ENCODE measurements around the gene MAP4K3.

MAP4K3 gene

GRCh38 chr2:39443009-39443408 lies 5.9 kb upstream of the MAP4K3 start:
- DNase-seq (ENCODE audit: low read depth in 2 of 2), result no peak

GRCh38 chr2:39437522-39438296 lies 624 bp upstream of the MAP4K3 start:
- DNase-seq (ENCODE audit: low read depth in 2 of 2), result peak in 1 of 2 donors; percentile 16

DNA sequence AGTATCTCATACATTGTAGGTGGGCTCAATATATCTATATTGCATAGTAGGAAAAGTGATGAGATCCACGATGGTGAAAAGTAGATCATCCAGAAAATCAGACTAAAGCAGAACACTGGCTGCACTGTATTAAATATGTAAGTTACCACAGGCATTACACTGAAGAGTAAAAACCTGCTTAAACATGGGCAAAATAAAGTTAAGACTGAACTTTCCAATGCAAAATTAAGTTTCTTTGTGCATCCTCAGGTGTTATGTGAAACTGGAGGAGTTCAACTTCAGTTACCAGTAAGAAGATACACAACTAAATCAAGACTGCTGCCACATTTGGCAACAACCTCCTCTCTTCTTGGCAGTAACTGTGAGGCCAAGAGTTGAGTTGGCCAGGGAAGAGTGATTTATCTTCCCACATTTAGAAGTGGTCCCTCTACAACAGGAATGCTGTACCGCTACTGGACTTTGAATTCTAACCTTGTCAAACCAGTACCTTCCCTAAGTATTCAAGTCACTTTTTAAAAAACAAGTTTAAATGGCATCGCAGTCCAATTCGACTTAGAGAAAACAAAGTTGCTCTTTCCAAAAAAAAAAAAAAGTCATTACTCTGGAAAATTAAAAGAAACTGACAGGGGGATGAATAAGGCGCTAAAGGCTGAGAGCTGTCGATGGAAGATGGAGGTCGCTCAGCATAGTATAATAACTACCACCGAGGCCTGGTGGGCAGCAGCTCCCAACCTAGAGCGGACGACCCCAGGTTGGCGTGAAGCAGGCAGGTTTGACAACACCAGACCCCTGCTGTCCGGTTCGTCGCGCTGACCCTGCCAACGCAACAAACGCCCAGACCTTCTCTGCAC lies 1.1 kb downstream of the MAP4K3 start:
- DNase-seq (ENCODE audit: low read depth in 2 of 2), result no peak

DNA sequence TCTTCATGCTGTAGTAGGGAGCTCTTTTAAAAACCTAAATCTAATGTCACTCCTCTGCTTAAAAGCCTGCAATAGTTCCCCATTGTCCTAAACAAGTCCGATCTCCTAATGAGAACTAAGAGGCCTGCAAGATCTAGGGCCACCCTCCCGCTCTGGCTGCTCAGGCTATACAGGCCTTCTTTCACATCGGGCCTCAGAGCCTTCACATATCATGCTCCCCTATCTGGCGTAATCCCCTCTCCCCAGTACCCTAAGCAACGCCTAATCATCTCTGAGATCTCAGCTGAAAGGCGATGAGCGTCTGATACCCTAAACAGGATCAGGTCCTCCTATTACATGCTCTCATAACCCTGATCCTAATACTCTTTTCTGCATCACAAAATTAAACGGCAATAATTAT lies 1.9 kb downstream of the MAP4K3 start:
- DNase-seq (ENCODE audit: low read depth in 2 of 2), result no peak

DNA sequence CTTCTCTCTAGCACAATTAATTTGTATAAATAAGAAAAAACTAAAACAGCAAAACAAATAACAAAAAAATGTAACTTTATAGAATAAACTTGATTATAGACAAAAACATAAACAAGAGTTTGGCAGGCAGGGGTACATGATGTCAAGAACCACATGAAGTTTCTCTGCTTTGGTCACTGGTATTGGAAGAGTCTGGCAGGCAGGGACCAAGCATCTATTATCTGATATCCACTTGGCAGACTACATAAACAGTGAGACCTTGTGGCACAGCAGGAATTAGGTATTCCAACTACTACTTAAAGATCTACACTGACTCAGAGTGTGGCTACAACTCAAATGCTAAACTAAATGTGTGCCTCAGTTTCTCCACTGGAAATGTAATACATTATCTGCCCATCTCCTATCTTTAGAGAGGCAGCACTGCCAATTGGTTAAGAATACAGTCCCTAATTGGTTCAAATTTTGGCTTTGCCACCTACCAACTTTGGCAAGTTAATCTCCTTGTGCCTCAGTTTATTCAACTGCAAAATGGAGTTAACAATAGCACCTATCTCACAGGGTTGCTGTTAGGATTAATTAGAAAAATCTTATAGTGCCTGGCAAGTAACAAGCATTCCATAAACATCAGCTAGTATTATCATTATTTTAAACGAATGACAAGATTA lies 2.7 kb downstream of the MAP4K3 start:
- DNase-seq (ENCODE audit: low read depth in 2 of 2), result no peak

GRCh38 chr2:39433586-39434195 lies 3.4 kb downstream of the MAP4K3 start:
- no peak for DNase-seq (ENCODE audit: low read depth in 2 of 2)

- DNase-seq (ENCODE audit: low read depth in 2 of 2), result no peak
Measured at GRCh38 chr2:39432701-39433100, 4.4 kb downstream of the MAP4K3 start.

- DNase-seq (ENCODE audit: low read depth in 2 of 2), result no peak
Measured at GRCh38 chr2:39431592-39432316, 5.3 kb downstream of the MAP4K3 start.

- DNase-seq (ENCODE audit: low read depth in 2 of 2), result no peak
Measured at GRCh38 chr2:39429746-39430145, 7.3 kb downstream of the MAP4K3 start.

GRCh38 chr2:39424951-39425350 lies 12.1 kb downstream of the MAP4K3 start:
- DNase-seq (ENCODE audit: low read depth in 2 of 2), result no peak

DNA sequence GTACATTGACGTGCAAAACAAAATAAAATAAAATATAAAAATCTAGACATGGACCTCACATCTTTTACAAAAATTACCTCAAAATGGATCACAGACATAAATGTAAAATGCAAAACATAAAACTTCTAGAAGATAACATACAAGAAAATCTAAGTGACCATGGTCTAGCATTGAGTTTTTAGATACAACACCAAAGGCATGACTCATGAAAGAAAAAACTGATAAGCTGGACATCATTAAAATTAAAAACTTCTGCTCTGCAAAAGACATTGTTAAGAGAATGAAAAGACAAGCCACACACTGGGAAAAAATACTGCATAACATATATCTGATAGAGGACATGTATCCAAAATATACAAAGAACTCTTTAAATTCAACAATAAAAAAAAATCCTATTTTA lies 14.4 kb downstream of the MAP4K3 start:
- no peak for DNase-seq (ENCODE audit: low read depth in 2 of 2)

DNA sequence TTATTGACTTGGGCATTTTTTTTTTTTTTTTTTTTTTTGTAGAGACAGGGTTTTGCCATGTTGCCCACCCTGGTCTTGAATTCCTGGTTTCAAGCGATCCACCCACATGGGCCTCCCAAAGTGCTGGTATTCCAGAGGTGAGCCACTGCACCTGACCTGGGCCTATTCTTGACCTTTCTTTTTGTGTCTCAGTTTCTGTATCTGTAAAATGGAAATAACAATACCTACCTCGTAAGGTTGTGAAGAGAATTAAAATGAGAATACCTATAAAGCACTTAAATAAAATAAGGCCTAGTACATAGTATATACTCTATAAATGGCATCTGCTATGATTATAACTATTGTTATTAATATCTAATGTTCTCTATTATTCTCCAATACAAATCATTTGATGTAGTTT lies 15.7 kb downstream of the MAP4K3 start:
- DNase-seq (ENCODE audit: low read depth in 2 of 2), result no peak

- DNase-seq (ENCODE audit: low read depth in 2 of 2), result no peak
Measured at GRCh38 chr2:39419282-39420223, 17.5 kb downstream of the MAP4K3 start.

DNA sequence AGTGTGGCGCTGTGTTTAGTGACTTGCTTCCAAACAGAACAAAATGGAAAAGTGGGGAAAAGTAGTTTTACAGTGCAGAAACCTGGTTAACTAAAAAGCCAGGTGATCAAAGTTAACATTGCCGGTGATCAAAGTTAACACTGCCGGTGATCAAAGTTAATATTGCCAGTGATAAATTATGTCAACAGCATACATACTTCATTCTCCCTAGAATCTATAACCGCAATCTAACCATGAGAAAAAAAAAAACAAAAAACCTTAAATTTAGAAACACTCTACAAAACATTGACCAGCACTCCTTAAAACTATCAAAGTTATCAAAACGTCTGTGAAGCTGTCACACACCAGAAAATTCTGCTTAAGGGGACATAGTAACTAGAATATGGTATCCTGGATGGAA lies 18.6 kb downstream of the MAP4K3 start:
- no peak for DNase-seq (ENCODE audit: low read depth in 2 of 2)

- no peak for DNase-seq (ENCODE audit: low read depth in 2 of 2)
Measured at GRCh38 chr2:39416140-39416539, 20.9 kb downstream of the MAP4K3 start.

DNA sequence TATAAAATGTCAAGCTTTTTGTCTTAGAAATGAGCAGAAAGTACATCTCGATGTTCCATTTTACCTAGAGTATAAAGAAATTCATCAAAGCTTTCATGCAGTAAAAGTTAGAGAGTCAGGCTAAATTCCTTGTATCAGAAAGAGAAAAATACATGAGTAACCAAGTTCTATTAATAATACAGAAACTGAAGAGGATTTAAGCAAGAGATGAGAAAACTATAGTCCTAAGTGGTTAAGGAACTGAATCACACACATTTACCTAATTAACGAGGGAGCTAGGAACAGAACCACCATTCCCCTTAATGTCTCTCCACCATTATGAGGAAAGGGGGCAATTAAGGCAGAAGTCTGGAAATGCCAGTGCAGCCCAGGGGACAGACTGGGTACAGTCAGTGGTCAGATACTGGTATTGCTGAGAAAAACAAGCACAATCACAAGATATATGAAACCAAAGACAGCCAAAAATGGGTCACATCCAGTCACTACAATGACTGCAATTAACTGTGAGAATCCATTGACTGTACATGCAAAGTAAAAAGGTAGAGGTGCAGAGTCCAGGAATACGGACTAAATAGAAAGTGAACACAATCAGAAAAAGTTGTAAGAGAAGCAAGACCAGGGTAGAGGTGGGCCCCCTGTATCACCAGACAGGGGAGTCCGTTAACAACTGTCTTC lies 23.9 kb downstream of the MAP4K3 start:
- DNase-seq (ENCODE audit: low read depth in 2 of 2), result no peak

DNA sequence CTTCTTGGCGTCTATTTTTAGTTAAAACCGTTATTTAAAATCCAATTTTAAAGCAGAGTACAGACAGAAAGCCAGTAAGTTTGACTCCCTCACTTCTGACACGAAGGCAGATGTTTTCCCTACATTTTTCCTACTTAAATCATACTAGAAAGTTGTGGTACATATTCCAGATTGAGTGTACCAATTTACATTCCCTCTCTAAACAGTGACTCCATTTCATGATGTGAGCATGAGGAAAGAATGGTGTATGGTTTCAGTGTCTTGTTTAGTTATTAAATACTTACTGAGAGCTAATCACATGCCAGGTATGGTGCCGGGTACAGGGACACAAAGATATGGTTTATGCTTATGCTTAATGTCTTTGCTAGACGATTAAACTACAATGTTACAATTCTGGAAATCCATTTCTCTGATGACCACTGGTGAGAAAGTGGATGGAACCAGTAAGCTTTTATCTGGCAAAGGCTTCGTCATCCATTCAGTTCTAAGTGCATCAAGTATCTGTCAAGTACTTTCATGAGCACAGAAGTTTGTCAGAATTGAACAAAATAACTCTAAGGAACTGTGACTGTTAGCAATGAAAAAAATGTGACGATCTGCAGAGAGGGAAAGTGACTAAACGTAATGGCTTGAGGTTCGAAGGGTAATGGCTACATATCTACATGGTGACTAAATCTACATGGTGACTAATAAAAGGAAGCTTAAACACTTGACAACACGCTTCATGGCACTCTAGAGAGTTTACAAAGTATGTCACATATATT lies 25.7 kb downstream of the MAP4K3 start:
- no peak for DNase-seq (ENCODE audit: low read depth in 2 of 2)

DNA sequence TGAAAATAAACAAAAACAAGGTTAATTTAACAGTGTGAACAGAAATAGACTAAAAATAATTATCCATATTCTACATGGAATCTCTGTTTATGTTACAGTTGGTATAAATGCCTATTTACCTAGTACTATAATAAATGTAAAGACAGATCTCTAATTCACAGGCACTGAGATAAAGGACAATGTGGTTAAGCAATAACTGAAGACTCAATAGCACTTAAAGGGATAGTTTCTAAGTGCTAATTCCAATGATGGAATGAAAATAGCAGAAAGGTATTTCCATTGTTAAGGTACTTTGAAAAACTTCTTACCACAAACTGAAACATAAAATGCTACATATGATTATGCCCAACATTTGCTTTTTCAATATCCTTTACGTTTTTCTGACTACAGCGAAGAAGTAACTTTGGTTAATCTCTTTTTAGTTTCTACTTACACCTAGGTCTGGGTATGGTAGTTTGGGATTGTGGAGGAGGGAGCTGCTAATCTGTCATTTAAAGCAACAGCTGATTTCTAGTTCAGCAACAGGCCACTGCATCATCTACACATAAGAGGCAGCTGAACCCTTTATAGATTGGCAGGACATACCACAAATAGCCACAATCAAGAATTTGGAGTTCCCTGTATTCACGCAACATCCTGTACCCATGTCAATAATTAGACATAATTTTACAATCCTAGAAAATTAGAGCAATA lies 27.2 kb downstream of the MAP4K3 start:
- DNase-seq (ENCODE audit: low read depth in 2 of 2), result no peak
